Endothelial cell of umbilical vein (primary cell): ENCODE measurements around the gene C4orf50. TPM values are rescaled to one million over a fixed set of nuclear protein-coding genes. Genes with fewer than 3 reads are reported as not detected.

Experiments used
- BruUV-seq: library from RNA; stranded (reverse); fragments of 400-500 nt; replicated peaks from 2 replicates; lab custom pipeline; 2021; lab: Mats Ljungman, UMichigan
- CTCF ChIA-PET: fragments of 300-600, 350-600 bp; sonication (Branson Sonifier 250); formaldehyde crosslinking; loops from one replicate; lab custom pipeline; 2021; ENCODE audit warnings: antibody characterized with exemption, inconsistent platforms; lab: Charles Lee
- POLR2A ChIA-PET: fragments of 300-600, 350-600 bp; sonication (Branson Sonifier 250); formaldehyde crosslinking; loops from one replicate; lab custom pipeline; 2021; ENCODE audit warnings: antibody characterized with exemption, inconsistent platforms; lab: Charles Lee
- DNase-seq: peaks from one replicate; pipeline ENCODE4 v3.0.0-alpha.2; 2011; ENCODE audit warnings: low read depth, low spot score
- FAIRE-seq: peaks from 2 replicates; lab custom pipeline; 2011; peaks lifted over from hg19 to GRCh38; lab: Jason Lieb, UNC
- H2AFZ ChIP-seq: 2 replicates; pipeline ENCODE4 v1.6.0; 2012; ENCODE audit warnings: low read depth, low read length, control low read depth, inconsistent platforms
- H3K27ac ChIP-seq: 2 replicates; pipeline ENCODE4 v1.5.1; 2011; ENCODE audit warnings: low read depth, mild to moderate bottlenecking, control low read depth, low read length, moderate library complexity; ENCODE audit not compliant: insufficient read depth
- H3K27me3 ChIP-seq, 2 experiments: 2 replicates each; pipeline versions ENCODE4 v1.6.0 to v1.6.1; 2011; ENCODE audit warnings: low read length in 2 of 2, mixed read lengths in 1 of 2; ENCODE audit not compliant: control insufficient read depth in 2 of 2, insufficient read depth in 2 of 2
- H3K36me3 ChIP-seq, 2 experiments: 2 replicates in 1 of 2; 3 replicates in 1 of 2; pipeline ENCODE4 v1.5.1; 2011; ENCODE audit warnings: low read length in 2 of 2, mild to moderate bottlenecking in 1 of 2, moderate library complexity in 1 of 2; ENCODE audit not compliant: control insufficient read depth in 2 of 2, insufficient read depth in 2 of 2; ENCODE audit errors: extremely low read depth in 1 of 2
- H3K4me1 ChIP-seq: 3 replicates; pipeline ENCODE4 v1.5.1; 2011; ENCODE audit warnings: mild to moderate bottlenecking, low read length; ENCODE audit not compliant: control insufficient read depth, insufficient read depth; ENCODE audit errors: extremely low read depth
- H3K4me2 ChIP-seq: 2 replicates; pipeline ENCODE4 v1.6.1; 2011; ENCODE audit warnings: low read length, control low read depth, mixed read lengths; ENCODE audit not compliant: insufficient read depth
- H3K4me3 ChIP-seq, 3 experiments: fragments of 200-600 bp in 1 of 3; sonication (generic), shearing (Covaris generic) in 1 of 3; replicated peaks in 1 of 3; 2 replicates each; pipeline ENCODE4 v1.5.1; 2011 to 2016; ENCODE audit warnings: control low read depth in 3 of 3, low read length in 3 of 3, mild to moderate bottlenecking in 2 of 3, inconsistent platforms in 1 of 3, low read depth in 1 of 3, moderate library complexity in 1 of 3; ENCODE audit not compliant: insufficient read depth in 1 of 3
- H3K79me2 ChIP-seq: 2 replicates; pipeline ENCODE4 v1.6.0; 2012; ENCODE audit warnings: low read length, inconsistent platforms; ENCODE audit not compliant: control insufficient read depth, insufficient read depth
- H3K9ac ChIP-seq: replicated peaks from 2 replicates; pipeline ENCODE3; 2011; ENCODE audit warnings: low read length, control low read depth; ENCODE audit not compliant: insufficient read depth; ENCODE audit errors: extremely low read depth
- H3K9me1 ChIP-seq: replicated peaks from 3 replicates; pipeline ENCODE4 v1.6.0; 2011; ENCODE audit warnings: mild to moderate bottlenecking, low read length; ENCODE audit not compliant: control insufficient read depth, insufficient read depth; ENCODE audit errors: extremely low read depth
- H3K9me3 ChIP-seq: replicated peaks from 2 replicates; pipeline ENCODE4 v1.5.1; 2012; ENCODE audit warnings: low read length, inconsistent platforms; ENCODE audit not compliant: control insufficient read depth, insufficient read depth
- H4K20me1 ChIP-seq: replicated peaks from 2 replicates; pipeline ENCODE3; 2011; ENCODE audit warnings: mild to moderate bottlenecking, low read length; ENCODE audit not compliant: control insufficient read depth, insufficient read depth; ENCODE audit errors: extremely low read depth
- EZH2 ChIP-seq: IDR thresholded peaks from 2 replicates; pipeline ENCODE4 v1.6.1; 2012; ENCODE audit warnings: borderline replicate concordance, low read depth, mild to moderate bottlenecking, moderate library complexity, low read length, inconsistent platforms; ENCODE audit not compliant: severe bottlenecking
- FOS ChIP-seq: IDR thresholded peaks from 2 replicates; pipeline ENCODE4 v1.6.1; 2011; ENCODE audit warnings: mild to moderate bottlenecking, low read length, moderate library complexity, borderline replicate concordance; ENCODE audit not compliant: insufficient read depth
- GATA2 ChIP-seq: IDR thresholded peaks from 2 replicates; pipeline ENCODE4 v1.7.0; 2011; ENCODE audit warnings: low read depth, mild to moderate bottlenecking, moderate library complexity, mixed read lengths, low read length; ENCODE audit not compliant: insufficient read length, insufficient read depth
- JUN ChIP-seq: IDR thresholded peaks from 2 replicates; pipeline ENCODE4 v1.6.1; 2011; ENCODE audit warnings: borderline replicate concordance, low read depth; ENCODE audit not compliant: insufficient read length, insufficient read depth
- MAX ChIP-seq: IDR thresholded peaks from 2 replicates; pipeline ENCODE4 v1.6.1; 2011; ENCODE audit not compliant: insufficient read depth, insufficient read length
- MYC ChIP-seq: IDR thresholded peaks from one replicate; pipeline ENCODE4 v1.6.1; 2011; ENCODE audit warnings: mild to moderate bottlenecking, low read depth, low read length
- POLR2A ChIP-seq: IDR thresholded peaks from 2 replicates; pipeline ENCODE4 v1.6.1; 2012; ENCODE audit warnings: low read depth, mild to moderate bottlenecking, control low read depth, low read length
- POLR2AphosphoS5 ChIP-seq: IDR thresholded peaks from 2 replicates; pipeline ENCODE4 v1.6.1; 2012; ENCODE audit warnings: low read depth, mild to moderate bottlenecking, control low read depth, low read length, moderate library complexity; ENCODE audit not compliant: insufficient read depth
- dilution Hi-C: fragments of 300-500 bp; cut with MboI; formaldehyde crosslinking; loops from one replicate; pipeline ENCODE4 v1.15.0; 2019; ENCODE audit warnings: low sequenced_read_pairs; ENCODE audit not compliant: extremely low pct_ligation_motif_present
- intact Hi-C: fragments of 100-400 bp; cut with micrococcal nuclease; formaldehyde crosslinking; loops from one replicate; pipeline ENCODE4 v1.10.0; 2022
- polyA plus RNA-seq, 4 experiments: library from polyadenylated mRNA; depleted of rRNA in 3 of 4; stranded (reverse) in 3 of 4; unstranded in 1 of 4; fragments of >200 nt; gene quantifications; 2 replicates each; pipeline versions ENCODE4 v1.2.1 to v1.2.3, GENCODE V29; 2011 to 2012; ENCODE audit warnings: missing spikeins in 1 of 4
- total RNA-seq: library from RNA; stranded (reverse); gene quantifications from 2 replicates; pipeline ENCODE4 v1.2.3, GENCODE V29; 2021
- TF ChIP-seq, protein P1 (sequence below), 2 donors: IDR thresholded peaks; 1 replicate in 1 of 2; 2 replicates in 1 of 2; pipeline ENCODE4 v1.5.1; 2011; ENCODE audit warnings: low read length in 2 of 2, mild to moderate bottlenecking in 2 of 2, moderate library complexity in 2 of 2, control low read depth in 1 of 2, inconsistent platforms in 1 of 2, low read depth in 1 of 2; ENCODE audit not compliant: insufficient read depth in 1 of 2; ENCODE audit errors: extremely low read depth in 1 of 2

Gene C4orf50
- total and polyA plus RNA-seq, 2 donors (not counting 3 experiments of a cell fraction or from before 2014, with no cell fraction given) = not detected

GRCh38 chr4:5989236-5990225 is 28.7 kb downstream of the C4orf50 start:
- Histone ChIP-seq H3K4me1 (no peaks in the 10 kb centered on the region), H3K9me1 (no peaks in the 10 kb centered on the region), H3K36me3 (no peaks in the 10 kb centered on the region), H3K27me3 (no peaks in the 10 kb centered on the region), H3K27ac (no peak overlapping the region), H3K4me2 (no peak overlapping the region), H3K9me3 (no peaks in the 10 kb centered on the region), H3K79me2 (no peaks in the 10 kb centered on the region), H3K4me3 (no peak overlapping the region), H2AFZ (no peak overlapping the region), H4K20me1 (no peaks in the 10 kb centered on the region), H3K9ac (no peak overlapping the region)
- ChIA-PET CTCF (interaction anchor here (1.0 kb wide), 1 partner anchor 9 kb away, joined by 7 read pairs; no protein-coding TSS in a partner anchor), POLR2A (no interaction called here)
- no TSS peak for BruUV-seq
- DNase-seq (no peak), FAIRE-seq (no peak)
- TF ChIP-seq GATA2 = no peak
- TF ChIP-seq JUN = no peak
- intact Hi-C loops (no loop called here), dilution Hi-C loops (no loop called here)

- dilution Hi-C loops (no loop called here), intact Hi-C loops (no loop called here)
- no peak for DNase-seq
- H4K20me1 ChIP-seq = no peaks in the 10 kb centered on the region
- no peak for FAIRE-seq
- no peaks in the 10 kb centered on the region for H3K27me3 ChIP-seq
- no peak for TF ChIP-seq EZH2
- no peak for TF ChIP-seq GATA2
- no peak for TF ChIP-seq MYC
- TF ChIP-seq MAX = no peak
- no peak for TF ChIP-seq POLR2A
- no peak for TF ChIP-seq JUN
- TF ChIP-seq FOS = no peak
- TF ChIP-seq POLR2AphosphoS5 = no peak
- TF ChIP-seq, protein P1, sequence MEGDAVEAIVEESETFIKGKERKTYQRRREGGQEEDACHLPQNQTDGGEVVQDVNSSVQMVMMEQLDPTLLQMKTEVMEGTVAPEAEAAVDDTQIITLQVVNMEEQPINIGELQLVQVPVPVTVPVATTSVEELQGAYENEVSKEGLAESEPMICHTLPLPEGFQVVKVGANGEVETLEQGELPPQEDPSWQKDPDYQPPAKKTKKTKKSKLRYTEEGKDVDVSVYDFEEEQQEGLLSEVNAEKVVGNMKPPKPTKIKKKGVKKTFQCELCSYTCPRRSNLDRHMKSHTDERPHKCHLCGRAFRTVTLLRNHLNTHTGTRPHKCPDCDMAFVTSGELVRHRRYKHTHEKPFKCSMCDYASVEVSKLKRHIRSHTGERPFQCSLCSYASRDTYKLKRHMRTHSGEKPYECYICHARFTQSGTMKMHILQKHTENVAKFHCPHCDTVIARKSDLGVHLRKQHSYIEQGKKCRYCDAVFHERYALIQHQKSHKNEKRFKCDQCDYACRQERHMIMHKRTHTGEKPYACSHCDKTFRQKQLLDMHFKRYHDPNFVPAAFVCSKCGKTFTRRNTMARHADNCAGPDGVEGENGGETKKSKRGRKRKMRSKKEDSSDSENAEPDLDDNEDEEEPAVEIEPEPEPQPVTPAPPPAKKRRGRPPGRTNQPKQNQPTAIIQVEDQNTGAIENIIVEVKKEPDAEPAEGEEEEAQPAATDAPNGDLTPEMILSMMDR (IDR thresholded peaks at IDR 0.05; ENCODE audit: extremely low read depth in 1 of 2, insufficient read depth in 1 of 2, low read depth in 1 of 2, low read length in 2 of 2) = no peak
- ChIA-PET CTCF (interaction anchor here (0.5 to 0.9 kb wide), 3 partner anchors 10 to 26 kb away, joined by 3 read pairs; no protein-coding TSS in a partner anchor), POLR2A (no interaction called here)
- H3K9me3 ChIP-seq = no peaks in the 10 kb centered on the region
- no peak overlapping the region for H2AFZ ChIP-seq
- H3K9ac ChIP-seq = no peak overlapping the region
- H3K4me1 ChIP-seq = no peaks in the 10 kb centered on the region
- no peaks in the 10 kb centered on the region for H3K79me2 ChIP-seq
- no TSS peak for BruUV-seq
- H3K36me3 ChIP-seq = no peaks in the 10 kb centered on the region
- H3K9me1 ChIP-seq = no peaks in the 10 kb centered on the region
- no peak overlapping the region for H3K4me2 ChIP-seq
- H3K4me3 ChIP-seq = no peak overlapping the region
- H3K27ac ChIP-seq = no peak overlapping the region
Observed at GRCh38 chr4:5988086-5988845, 30.0 kb downstream of the C4orf50 start.
